Peyer's patch (tissue), 4 donors: Measurements from ENCODE around the gene FHOD3.

Experiments
- POLR2A ChIP-seq, 2 donors: fragments of 450-650 bp; IDR thresholded peaks; one replicate each; pipeline ENCODE4 v1.5.1; 2017; ENCODE audit warnings: antibody characterized with exemption in 2 of 2, mild to moderate bottlenecking in 2 of 2, moderate library complexity in 2 of 2
- TF ChIP-seq, protein P1 (sequence below), 6 experiments: fragments of 450-650 bp in 4 of 6; fragments of 200-600 bp in 2 of 6; sonication (generic) in 1 of 6; IDR thresholded peaks; one replicate each; pipeline ENCODE4 v1.5.1; 2017 to 2019; ENCODE audit warnings: antibody characterized with exemption in 6 of 6, mild to moderate bottlenecking in 3 of 6, moderate library complexity in 1 of 6

DNA sequence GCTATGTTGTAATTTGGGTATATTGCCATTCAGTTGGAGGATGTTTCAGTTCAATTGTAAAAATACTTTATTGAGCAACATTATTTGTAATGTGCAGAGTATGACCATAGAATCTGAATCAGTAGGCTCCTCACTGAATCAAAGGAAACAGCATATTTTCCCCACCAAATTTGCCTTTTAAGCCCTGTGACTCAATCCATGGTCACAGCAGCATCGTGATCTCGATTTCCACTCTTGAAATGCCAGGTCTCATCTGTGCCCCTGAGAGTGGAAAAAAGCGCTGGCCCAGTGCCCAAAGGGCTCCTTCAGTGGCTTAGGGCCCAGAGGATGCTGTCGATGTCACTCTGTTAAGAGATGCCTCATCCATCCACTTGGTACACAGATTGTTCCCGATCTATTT is 57.5 kb downstream of the FHOD3 start:
- TF ChIP-seq POLR2A (IDR thresholded peaks at IDR 0.05) = no peak
- TF ChIP-seq, protein P1, sequence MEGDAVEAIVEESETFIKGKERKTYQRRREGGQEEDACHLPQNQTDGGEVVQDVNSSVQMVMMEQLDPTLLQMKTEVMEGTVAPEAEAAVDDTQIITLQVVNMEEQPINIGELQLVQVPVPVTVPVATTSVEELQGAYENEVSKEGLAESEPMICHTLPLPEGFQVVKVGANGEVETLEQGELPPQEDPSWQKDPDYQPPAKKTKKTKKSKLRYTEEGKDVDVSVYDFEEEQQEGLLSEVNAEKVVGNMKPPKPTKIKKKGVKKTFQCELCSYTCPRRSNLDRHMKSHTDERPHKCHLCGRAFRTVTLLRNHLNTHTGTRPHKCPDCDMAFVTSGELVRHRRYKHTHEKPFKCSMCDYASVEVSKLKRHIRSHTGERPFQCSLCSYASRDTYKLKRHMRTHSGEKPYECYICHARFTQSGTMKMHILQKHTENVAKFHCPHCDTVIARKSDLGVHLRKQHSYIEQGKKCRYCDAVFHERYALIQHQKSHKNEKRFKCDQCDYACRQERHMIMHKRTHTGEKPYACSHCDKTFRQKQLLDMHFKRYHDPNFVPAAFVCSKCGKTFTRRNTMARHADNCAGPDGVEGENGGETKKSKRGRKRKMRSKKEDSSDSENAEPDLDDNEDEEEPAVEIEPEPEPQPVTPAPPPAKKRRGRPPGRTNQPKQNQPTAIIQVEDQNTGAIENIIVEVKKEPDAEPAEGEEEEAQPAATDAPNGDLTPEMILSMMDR (IDR thresholded peaks at IDR 0.05) = no peak
